GM12892 (cell line): ENCODE results near the gene SLC25A29.

Experiments used
- POLR2A ChIP-seq: IDR thresholded peaks from 2 replicates; pipeline ENCODE4 v1.6.1; 2011; ENCODE audit warnings: low read depth, low read length, control low read depth
- TAF1 ChIP-seq: IDR thresholded peaks from 2 replicates; pipeline ENCODE4 v1.6.1; 2011; ENCODE audit warnings: low read depth, mild to moderate bottlenecking, control low read depth, low read length, borderline replicate concordance

DNA sequence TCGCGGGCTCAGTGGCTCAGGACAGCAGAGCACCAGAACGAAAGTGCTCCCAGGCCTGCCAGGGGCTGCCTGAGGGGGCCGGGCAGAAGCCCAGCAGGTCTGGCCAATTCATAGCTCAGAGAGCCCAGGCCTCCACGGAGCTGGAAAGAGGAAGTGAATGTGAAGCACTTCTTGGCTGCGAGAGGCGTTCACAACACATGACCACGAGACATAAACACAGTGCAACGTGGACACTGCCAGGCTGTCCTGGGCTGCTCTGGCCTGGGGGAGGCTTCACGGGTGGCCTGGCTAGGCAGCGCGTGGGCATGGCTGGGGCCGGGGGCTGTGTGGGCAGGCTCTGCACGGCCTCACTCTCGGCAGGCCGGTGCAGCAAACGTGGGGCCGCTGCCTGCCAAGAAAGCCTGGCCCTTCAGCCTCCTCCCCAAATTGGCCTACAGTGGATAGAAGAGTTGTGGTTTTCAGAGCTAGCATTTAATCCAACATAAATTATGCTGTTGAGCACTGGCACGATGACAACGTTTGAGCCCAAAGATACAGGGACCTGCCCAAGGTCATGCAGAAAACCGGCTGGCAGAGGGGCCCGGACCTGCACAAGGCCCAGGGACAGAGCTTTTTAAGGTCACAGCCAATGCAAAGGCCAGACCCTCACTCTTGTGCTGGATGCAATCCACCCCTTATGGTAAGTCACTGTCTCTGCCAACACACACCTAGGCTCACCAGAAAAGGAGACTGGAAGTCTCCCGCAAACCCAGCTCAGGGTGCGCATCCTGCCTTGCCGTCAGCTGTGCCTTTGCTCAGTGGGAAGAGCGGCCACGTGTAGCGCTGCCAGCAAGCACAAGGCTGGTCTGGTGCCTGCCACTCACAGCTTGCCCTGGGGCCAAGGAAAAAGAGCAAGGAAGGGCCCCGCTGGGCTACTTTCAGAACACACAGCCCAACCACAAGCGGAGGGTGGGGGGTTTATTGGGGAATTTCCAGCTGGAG is 8.6 kb downstream of the SLC25A29 start:
- TF ChIP-seq POLR2A (no peak), TAF1 (no peak)
